ENCODE results near the gene LYAR.

Gene LYAR, protein sequence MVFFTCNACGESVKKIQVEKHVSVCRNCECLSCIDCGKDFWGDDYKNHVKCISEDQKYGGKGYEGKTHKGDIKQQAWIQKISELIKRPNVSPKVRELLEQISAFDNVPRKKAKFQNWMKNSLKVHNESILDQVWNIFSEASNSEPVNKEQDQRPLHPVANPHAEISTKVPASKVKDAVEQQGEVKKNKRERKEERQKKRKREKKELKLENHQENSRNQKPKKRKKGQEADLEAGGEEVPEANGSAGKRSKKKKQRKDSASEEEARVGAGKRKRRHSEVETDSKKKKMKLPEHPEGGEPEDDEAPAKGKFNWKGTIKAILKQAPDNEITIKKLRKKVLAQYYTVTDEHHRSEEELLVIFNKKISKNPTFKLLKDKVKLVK

DNA sequence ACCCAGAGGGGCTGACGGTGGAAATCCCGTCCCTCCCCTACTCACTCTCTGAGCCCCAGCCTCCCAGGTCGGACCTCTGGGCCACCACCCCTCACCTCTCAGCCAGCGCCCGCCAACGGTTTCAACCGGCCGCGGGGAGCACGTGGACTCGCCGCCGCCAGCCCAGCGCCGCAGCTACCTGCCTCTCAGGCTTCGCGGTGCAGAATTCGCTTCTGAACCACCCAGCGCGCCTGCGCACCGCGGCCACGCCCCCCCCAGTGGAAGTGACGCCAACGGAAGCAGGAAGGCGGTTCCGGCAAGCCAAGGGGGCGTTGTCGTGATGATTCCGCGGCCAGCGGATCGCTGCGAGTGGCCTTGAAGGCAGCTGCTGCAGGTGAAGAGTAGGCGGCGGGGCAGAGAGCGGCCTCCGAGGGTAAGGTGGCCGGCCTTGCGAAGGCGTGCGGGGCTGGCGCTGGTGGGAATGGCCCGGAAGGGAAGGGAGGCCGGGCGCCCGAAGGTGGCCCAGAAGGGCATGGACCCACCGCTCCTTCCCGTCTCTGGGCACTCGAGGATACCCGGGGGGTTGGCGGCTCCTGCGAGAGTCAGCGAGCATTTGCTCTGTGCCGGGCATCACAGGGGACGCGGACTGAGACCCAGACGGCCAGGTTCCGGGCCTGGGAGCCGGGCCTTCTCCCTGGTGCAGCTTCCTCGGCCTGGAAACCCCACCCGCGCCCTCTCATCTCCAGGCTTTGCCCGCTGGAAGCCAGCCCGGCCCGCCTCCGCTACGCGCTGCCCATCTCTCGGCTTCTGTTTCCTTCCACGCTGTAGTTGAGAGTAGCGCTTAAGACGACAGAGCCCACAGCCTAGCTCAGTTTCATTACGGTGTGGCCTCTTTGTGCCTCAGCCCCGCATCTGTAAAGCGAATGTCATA lies at the start of gene LYAR, which contains the start of gene ZBTB49:
TSS of gene LYAR (minus strand) at position 214 of the 910 bp plus-strand sequence. CDS start 6,412 bp downstream, outside the sequence.
TSS of gene ZBTB49 (plus strand) at position 311 of the 910 bp plus-strand sequence. CDS start 9,695 bp downstream, outside the sequence.
- peak; percentile 96 to 98 for DNase-seq

- no peak for DNase-seq
These were observed 49.6 kb upstream of the LYAR start for GRCh38 chr4:4339504-4340085.

- no peak for DNase-seq
These were observed 48.5 kb upstream of the LYAR start for GRCh38 chr4:4338210-4339001.

DNA sequence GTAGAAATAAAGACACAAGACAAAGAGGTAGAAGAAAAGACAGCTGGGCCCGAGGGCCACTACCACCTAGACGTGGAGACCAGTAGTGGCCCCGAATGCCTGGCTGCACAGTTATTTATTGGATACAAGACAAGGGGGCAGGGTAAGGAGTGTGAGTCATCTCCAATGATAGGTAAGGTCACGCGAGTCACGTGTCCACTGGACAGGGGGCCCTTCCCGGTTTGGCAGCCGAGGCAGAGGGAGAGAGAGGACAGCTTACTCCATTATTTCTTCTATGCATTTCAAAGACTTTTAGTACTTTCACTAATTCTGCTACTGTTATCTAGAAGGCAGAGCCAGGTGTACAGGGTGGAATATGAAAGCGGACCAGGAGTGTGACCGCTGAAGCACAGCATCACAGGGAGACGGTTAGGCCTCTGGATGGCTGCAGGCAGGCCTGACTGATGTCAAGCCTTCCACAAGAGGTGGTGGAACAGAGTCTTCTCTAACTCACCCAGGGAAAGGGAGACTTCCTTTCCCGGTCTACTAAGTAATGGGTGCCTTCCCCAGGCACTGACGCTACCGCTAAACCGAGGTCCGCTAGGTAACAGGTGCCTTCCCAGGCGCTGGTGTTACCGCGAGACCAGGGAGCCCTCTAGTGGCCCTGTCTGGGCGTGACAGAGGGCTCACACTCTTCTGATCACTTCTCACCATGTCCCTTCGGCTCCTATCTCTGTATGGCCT lies 45.0 kb upstream of the LYAR start:
- DNase-seq, result peak; percentile 75 to 78

DNA sequence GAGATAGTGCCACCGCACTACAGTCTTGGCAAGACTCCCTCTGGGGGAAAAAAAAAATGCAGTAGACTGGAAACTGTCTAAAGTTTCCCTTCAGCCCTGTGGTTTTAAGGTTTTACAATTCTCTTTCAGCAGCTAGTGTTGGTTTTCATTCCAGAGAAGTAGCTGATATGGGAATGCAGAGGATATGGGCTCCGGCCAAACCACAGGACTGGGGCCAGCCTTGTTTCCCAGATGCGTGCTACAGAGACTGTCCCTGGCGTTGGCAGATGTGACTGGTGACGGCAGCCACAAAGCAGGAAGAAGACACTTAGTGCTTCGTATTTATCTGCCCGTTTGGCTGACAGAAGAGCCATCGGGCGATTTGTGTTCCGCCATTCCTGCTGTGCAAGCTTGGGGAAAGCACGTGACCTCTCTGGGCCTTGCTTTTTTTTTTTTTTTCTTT lies 43.3 kb upstream of the LYAR start:
- no peak for DNase-seq

GRCh38 chr4:4332529-4332928 lies 42.6 kb upstream of the LYAR start:
- DNase-seq, result no peak

GRCh38 chr4:4330794-4331193 lies 40.8 kb upstream of the LYAR start:
- DNase-seq, result no peak

DNA sequence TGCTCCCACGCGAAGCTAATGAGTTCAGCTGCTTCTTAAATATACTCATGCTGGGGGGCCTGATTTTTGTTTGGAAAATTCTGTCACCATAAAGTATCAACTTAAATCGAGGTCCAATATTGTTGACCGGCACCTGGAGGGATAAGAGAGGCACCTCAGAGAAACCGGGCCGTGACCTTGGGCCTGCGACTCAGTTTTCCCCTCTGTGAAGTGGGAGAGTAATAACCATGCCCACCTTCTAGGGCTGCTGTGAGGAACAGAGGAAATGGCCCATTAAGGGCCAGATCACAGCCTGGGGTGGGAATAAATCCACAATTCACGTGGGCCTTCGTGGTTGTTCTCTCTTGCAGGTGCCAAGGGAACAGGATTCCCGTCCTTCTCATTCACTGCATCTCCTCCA lies 39.5 kb upstream of the LYAR start:
- DNase-seq, result no peak

DNA sequence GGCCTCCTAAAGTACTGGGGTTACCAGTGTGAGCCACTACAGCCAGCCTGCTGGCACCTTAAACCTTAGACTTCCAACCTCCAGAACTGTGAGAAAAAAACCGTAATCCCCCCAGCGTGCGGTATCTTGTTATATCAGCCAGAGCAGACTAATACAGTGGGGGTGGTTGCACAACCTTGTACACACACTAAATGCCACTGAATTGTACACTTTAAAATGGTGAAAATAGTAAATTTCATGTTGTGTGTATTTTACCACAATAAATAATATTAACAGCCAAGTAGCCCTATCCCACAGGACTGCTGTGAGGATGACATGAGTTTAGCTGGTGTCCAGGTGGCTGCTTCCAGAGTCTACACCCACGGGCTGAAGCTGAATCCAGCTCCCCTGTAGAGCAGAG lies 38.9 kb upstream of the LYAR start:
- no peak for DNase-seq

DNA sequence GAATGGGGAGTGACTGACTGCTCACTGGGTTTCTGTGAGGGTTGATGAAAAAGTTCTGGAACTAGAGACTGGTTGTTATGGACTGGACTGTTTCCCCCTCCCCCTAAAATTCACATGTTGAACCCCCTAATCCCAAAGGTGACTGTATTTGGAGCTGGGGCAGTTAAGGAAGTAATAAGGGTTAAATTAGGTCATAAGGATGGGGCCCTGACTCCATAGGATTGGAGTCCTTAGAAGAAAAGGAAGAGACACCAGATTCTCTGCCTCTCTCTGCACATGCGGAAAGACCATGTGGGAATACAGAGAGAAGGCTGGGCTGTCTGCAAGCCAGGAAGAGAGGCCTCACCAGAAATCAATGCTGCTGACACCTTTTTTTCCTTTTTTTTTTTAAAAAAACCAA lies 38.3 kb upstream of the LYAR start:
- no peak for DNase-seq

DNA sequence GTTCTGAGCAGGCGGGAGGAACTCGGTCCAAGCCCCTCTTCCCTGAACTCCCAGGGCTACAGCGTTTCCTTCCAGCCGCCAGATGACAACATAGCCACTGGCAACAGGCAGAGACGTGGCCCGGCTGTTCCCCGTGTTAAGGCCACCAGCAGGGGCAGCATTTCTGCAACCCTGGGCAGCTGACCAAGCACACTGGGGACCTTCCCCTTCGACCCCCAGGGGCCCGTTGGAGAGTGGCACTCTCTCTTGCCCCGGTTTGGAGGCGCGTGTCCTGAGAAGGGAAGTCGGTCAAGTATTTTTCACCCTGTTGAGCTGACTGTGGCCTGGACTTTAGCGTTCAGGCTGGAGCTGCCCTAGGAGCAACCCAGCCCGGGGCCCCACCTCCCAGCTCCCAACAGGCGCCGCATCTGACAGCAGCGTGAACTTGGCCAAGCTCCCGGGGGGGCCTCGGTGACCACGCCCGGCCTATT lies 37.7 kb upstream of the LYAR start:
- DNase-seq, result no peak

GRCh38 chr4:4326166-4326565 lies 36.2 kb upstream of the LYAR start:
- DNase-seq, result no peak

GRCh38 chr4:4325321-4325720 lies 35.4 kb upstream of the LYAR start:
- DNase-seq, result no peak

DNA sequence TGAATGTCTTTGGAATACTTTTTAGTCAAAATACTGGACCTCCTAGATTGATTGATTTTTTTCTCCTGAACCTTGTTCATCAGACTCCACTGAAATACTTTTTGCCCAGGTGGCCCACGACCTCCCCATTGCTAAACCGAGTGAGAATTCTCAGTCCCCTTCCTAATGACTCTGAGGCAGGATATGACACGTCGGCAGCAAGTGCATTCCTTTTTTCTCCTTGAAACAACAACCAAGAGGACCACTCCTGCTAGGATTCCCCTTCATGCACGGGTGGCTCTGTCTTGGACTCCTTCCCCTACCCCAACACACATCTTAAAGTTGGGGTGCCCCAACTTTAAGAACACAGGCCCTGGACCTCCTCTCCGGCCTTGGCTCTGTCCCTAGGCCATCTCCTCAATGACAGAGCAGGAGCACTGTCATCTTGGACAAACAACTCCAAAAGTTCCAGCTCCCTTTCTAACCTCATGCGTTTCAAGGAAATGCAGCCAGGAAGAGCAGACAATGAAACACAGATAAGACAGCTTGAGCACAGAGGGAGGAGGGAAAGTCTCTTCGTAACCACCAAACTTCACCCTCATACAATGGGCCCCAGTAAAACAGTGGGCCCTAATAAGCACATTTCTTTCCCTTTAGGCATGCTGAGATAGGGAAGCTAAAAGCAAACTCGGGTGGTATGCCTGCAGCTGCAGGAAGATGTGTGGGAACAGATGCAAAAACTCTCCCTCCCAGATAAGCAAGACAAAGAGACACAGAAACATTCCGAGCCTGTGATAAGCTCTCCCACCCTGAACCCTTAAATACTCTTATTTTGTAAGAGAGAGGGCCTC lies 34.0 kb upstream of the LYAR start:
- no peak for DNase-seq

GRCh38 chr4:4321951-4322688 lies 32.2 kb upstream of the LYAR start:
- no peak for DNase-seq

- DNase-seq, result no peak
These were observed 31.2 kb upstream of the LYAR start for GRCh38 chr4:4320951-4321714.

DNA sequence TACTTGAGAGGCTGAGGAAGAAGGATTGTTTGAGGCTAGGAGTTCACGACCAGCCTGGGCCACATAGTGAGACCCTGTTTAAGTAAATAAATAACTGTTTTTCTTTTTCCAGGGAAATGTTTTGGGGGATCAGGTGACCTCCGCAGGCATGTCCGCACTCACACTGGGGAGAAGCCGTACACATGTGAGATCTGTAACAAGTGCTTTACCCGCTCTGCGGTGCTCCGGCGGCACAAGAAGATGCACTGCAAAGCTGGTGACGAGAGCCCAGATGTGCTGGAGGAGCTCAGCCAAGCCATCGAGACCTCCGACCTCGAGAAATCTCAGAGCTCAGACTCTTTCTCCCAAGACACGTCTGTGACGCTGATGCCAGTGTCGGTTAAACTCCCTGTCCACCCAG lies 30.6 kb upstream of the LYAR start:
- no peak for DNase-seq

DNA sequence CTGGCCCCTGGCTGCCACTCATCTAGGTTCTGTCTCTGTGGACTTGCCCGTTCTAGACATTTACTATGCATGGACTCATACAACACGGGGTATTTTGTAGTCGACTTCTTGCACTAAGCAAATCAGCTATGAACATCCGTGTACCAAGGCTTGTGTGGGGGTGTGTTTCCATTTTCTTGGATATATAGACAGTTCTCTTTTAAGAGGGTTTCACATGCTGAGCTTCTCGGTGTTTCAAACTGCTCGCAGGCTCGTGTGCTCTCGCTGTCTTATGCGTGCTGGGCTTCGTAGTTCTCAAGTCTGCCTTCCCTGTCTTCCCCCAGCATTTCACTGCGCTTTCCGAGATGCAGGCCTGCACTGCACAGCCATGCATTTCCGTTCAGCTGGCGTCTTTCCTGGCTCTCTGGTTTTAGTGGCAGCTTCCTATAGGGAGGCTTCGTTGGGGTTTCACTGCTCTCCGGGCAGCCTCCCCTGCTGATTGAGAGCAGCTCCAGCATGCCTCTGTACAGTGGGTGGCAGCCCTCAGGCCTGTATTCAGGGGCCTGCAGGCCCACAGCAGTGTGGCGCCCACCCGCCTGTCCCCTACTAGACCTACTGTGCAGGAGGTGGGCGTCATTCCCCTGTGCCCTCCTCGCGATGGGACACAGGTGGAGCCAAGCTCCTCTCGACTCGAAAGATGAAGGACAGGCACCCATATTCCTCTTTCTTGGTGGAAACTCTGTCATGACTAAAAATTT lies 27.7 kb upstream of the LYAR start:
- DNase-seq, result no peak

DNA sequence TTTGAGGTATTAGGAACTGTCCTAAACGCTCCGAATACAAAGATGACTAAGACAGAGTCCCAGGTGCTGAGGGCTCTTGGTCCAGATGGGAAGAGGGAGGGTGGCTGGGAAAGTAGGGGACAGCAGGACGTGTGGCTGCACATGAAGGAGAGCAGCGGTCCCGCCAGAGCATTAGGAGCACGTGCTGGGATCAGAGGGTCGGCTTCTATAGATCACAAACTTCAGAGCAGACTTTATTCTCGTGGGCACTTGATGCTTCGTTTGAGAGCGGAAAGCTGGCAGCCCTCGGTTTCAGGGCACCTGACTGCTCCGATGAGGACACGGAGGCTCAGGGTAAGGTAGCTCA lies 26.2 kb upstream of the LYAR start:
- DNase-seq, result no peak
